Urothelium cell line (cell line): ENCODE measurements around the gene PKIB.
A peak's percentile ranks its signal among the peaks of the same experiment; 100 is the strongest.
"Not testable (repeated sequence)": the region's sequence is repeated elsewhere in the genome, so short reads cannot be mapped to it uniquely, and the experiment has no call there.

Experiments used
- DNase-seq: peaks from one replicate; pipeline ENCODE4 v3.0.0; 2011; ENCODE audit warnings: low spot score, mixed read lengths
- FAIRE-seq: peaks from 2 replicates; lab custom pipeline; 2011; peaks lifted over from hg19 to GRCh38; lab: Jason Lieb, UNC

Gene PKIB, protein sequence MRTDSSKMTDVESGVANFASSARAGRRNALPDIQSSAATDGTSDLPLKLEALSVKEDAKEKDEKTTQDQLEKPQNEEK

DNA sequence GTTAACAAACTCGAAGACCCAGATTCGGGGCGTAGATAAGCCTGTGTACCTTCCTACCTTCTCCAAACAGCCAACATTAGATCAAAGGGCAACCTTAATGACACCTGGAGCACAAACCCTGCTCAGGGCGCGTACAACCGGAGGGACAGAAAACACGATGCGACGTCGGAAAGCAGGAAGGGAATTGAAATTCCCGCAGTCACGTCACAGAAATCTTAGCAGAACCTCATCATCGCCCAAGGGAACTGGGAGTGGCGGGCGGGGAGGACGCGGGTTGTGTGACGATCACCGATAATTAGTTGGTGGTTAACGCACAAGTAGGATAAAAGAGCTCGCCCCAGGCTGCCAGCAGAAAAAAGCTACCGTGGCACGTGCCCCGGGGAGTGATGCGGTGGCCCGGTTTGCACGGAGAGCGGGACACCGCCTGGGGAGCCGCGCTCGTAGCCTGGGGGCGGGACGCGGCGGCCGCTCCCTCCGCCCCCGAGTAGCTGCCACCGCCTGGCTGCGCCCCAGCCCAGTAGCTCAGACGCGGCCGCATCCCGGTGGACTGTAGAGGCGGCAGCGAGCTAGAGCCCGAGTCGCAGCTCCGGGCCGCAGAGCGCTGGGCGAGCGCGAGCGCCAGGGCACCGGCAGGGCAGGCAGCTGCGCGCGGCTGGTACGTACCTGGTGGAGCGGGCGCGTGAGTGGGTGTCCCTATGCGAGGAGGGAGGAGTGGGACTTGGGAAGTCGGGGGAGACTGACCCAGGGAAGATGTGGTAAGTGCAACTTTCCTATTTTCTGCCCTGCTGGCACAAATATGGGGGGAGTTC, at the start of gene PKIB:
TSS of gene PKIB (plus strand) at position 525 of the 809 bp plus-strand sequence. CDS start 107,390 bp downstream, outside the sequence.
- FAIRE-seq (peak; percentile 76), DNase-seq (peak; percentile 89)

- FAIRE-seq (no peak), DNase-seq (no peak)
Observed at GRCh38 chr6:122563364-122564052, 46.7 kb upstream of the PKIB start.

- FAIRE-seq (no peak), DNase-seq (no peak)
Observed at GRCh38 chr6:122564230-122564629, 46.0 kb upstream of the PKIB start.

DNA sequence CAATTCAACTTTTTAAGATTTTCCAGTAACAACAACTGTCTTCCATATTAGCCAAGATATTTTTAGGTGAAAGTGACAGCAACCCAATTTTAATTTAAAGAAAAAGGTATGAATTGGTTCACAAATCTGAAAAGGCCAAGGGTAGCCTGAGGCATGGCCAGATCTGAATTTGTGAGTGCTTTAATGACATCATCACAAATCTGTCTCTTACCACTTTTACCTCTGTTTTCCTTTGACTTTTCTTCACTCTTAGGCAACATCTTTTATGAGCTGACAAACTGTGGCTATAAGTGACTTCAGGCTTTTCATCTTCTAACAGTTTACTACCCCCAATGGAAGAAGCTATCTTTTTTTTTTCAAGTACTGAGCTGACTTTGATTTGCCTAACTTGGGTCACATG, 44.5 kb upstream of the PKIB start:
- DNase-seq (no peak), FAIRE-seq (no peak)

- no peak for FAIRE-seq
- DNase-seq, result no peak
Observed at GRCh38 chr6:122567034-122567433, 43.2 kb upstream of the PKIB start.

- DNase-seq, result no peak
- no peak for FAIRE-seq
Observed at GRCh38 chr6:122568350-122568749, 41.9 kb upstream of the PKIB start.

GRCh38 chr6:122568797-122569221, 41.4 kb upstream of the PKIB start:
- no peak for DNase-seq
- no peak for FAIRE-seq

GRCh38 chr6:122569230-122569771, 40.9 kb upstream of the PKIB start:
- no peak for FAIRE-seq
- no peak for DNase-seq

DNA sequence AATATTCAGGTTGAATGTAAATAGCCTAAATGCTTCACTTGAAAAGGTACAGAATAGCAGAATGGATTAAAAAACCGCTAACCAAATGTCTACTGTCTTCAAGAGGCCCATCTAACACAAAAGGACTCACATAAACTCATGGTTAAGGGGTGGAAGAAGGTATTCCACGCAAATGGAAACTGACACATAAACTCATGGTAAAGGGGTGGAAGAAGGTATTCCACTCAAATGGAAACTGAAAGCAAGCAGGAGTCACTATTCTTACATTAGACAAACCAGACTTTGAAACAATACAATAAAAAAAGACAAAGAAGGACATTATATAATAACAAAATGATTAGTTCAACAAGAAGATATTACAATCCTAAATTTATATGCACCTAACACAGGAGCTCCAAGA, 38.3 kb upstream of the PKIB start:
- DNase-seq (no peak), FAIRE-seq (no peak)

DNA sequence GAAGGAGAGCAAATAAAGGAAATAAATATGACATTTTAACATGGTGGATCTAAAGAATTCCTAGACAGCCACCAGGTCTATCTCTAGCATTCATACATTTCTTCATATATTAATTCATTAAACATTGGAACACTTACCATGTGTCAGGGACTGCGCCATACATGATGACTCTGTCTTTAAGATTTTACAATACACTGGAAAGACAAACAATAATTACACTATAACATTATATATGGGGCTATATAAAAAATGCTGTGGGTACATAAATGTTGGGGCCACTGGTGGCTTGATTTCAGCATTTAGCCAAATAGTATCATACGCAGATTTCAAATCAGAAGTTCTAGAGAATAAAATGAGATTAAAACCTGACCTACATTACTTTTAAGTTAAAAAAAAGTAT, 33.3 kb upstream of the PKIB start:
- FAIRE-seq (no peak), DNase-seq (no peak)

GRCh38 chr6:122578961-122579360, 31.2 kb upstream of the PKIB start:
- DNase-seq (no peak), FAIRE-seq (no peak)

DNA sequence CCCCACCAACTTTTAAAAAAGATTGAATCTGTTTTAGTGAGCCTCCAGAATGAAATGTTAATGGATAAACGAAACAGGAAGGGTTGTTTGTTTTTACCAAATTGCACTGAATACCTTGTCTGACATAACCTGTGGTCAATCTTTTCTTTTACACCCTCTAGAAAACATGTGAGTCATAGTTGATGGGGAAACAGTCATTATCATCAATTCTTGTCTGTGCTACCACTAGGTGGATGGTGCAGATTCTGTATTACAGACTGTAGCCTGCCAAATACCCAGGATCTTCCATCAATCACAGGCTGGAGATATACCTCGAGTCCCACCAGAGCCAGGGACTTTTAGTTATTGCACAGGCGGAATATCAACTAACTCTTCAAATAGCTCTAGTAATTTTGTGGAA, 29.5 kb upstream of the PKIB start:
- FAIRE-seq (no peak), DNase-seq (peak; percentile 17)

DNA sequence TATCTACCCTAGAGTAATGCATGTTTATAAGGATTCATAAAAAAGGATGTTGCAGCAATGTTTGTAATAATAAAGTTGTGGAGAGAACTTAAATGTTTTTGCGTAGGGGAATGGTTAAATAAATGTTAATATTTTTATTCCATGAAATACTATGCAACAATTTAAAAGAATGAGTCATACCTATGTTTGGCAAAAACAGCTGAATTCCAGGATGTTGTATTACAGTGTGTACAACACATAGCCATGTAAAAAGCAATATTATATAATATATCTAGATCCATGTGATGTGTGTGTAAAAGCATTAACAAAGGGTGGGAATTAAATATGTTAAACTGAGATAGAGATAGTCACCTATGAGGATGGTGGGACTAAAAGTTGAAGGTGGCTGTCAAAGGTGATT, 21.1 kb upstream of the PKIB start:
- DNase-seq, result no peak
- FAIRE-seq, result no peak

- not testable (repeated sequence) for FAIRE-seq, DNase-seq
Observed at GRCh38 chr6:122598295-122598694, 11.9 kb upstream of the PKIB start.

- DNase-seq (no peak), FAIRE-seq (no peak)
Observed at GRCh38 chr6:122604676-122605075, 5.5 kb upstream of the PKIB start.

GRCh38 chr6:122610690-122611455, 668 bp downstream of the PKIB start:
- peak; percentile 65 for DNase-seq
- FAIRE-seq, result no peak

GRCh38 chr6:122612838-122613237, 2.6 kb downstream of the PKIB start:
- DNase-seq (no peak), FAIRE-seq (no peak)

DNA sequence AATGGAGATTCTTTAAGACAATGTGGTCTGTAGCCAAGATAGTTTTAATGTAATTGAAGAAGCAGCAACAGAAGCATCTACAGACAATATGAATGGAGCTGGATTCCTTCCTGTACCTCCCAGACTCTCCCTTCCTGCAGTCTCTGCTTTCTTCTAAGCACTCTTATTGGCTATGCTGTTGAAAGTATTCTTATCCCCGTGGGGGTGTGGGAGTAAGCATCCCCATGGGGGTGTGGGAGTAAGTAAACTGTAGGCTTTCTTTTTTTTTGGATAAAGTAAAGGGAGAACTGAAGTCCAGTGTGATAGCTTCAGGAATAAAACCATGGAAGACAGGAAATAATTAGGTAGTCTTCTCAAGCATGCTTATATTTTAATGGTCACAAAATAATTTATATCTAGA, 4.1 kb downstream of the PKIB start:
- FAIRE-seq (no peak), DNase-seq (no peak)

DNA sequence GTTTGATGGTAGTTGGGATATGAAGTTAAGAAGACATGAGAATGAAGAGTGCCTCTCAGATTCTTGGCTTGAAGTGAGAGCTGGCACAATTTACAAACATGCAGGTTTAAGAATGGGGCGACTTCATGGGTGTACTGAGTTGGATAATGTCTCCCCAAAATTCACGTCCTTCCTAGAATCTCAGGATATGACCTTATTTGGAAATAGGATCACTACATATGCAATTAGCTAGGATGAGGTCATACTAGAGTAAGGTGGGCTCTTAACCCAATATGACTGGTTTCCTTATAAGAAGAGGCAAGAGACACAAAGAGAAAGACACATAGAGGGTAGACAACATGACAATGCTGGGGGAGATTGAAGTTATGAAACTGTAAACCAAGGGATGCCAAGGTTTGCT, 5.2 kb downstream of the PKIB start:
- DNase-seq (no peak), FAIRE-seq (no peak)

DNA sequence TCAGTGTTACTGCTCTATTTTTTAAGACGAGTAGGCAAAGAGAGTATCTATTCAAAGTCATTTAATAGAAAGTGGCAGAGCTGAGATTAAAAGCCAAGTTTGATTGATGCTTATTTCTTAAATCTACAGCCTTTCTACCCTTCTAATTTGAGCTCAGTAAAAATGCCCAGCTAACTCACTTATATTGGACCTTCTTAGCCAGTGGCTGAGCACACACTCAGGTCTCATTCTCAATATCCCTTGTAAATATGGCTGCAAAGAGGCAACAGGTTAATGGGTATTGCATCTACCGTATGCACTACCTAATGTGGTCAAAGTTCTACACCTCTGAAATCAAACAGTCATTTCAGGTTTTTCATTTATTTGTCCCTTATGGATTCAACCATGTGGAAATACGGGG, 6.7 kb downstream of the PKIB start:
- no peak for DNase-seq
- no peak for FAIRE-seq

DNA sequence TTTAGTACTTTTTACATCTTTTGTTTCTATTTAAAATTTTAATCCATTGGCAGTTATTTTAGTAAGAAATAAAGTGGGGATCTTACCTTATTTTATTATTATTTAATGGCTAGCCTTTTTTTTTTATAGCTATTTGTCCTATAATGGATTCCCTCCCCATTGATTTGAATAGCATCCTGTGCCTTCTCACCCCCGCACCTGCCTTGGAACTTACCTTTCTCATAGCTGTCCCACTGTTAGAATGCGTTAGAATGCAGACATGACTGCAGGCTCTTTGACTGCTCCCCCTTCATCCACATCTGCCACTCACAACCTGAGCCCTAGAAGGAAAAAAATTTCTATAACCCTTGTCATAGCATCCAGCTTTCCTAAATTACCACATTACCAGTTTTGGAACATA, 9.1 kb downstream of the PKIB start:
- FAIRE-seq (no peak), DNase-seq (no peak)
